Tibial nerve (tissue), 4 donors: Measurements from ENCODE around the gene VTI1A. TPM values are rescaled to one million over a fixed set of nuclear protein-coding genes. Genes with fewer than 3 reads are reported as not detected.

Experiments
- DNase-seq, 2 donors: peaks; one replicate each; pipeline ENCODE4 v3.0.0-alpha.2; 2019; ENCODE audit warnings: low spot score in 2 of 2
- H3K27ac ChIP-seq, 4 donors: fragments of 200-600 bp; sonication (generic) in 3 of 4; one replicate each; pipeline ENCODE4 v1.5.1; 2017 to 2019; ENCODE audit warnings: mild to moderate bottlenecking in 1 of 4
- H3K27me3 ChIP-seq, 2 donors: fragments of 200-600 bp; sonication (generic) in 1 of 2; one replicate each; pipeline versions ENCODE4 v1.5.1 to v1.6.0; 2017 to 2019
- H3K36me3 ChIP-seq, 3 donors: fragments of 200-600 bp; sonication (generic); one replicate each; pipeline ENCODE4 v1.5.1; 2018 to 2019
- H3K4me1 ChIP-seq, 4 donors: fragments of 200-600 bp; sonication (generic) in 3 of 4; one replicate each; pipeline ENCODE4 v1.5.1; 2017 to 2019
- H3K4me3 ChIP-seq, 4 donors: fragments of 200-600 bp; sonication (generic) in 3 of 4; one replicate each; pipeline ENCODE4 v1.5.1; 2017 to 2019; ENCODE audit warnings: mild to moderate bottlenecking in 1 of 4, moderate library complexity in 1 of 4
- H3K9me3 ChIP-seq, 4 donors: fragments of 200-600 bp; sonication (generic) in 3 of 4; one replicate each; pipeline ENCODE4 v1.5.1; 2017 to 2019
- EP300 ChIP-seq, 2 donors: sonication (generic); formaldehyde crosslinking; IDR thresholded peaks; one replicate each; pipeline ENCODE4 v1.6.1; 2017; ENCODE audit warnings: antibody characterized with exemption in 2 of 2, mild to moderate bottlenecking in 1 of 2
- POLR2A ChIP-seq, 2 donors: fragments of 450-650 bp; IDR thresholded peaks; one replicate each; pipeline ENCODE4 v1.6.1; 2017; ENCODE audit warnings: antibody characterized with exemption in 2 of 2, mild to moderate bottlenecking in 2 of 2, moderate library complexity in 2 of 2
- WGBS, 2 donors: methylation state at CpG; one replicate each; pipeline ENCODE4 v1.1.5; 2018; 5-methylcytosine and 5-hydroxymethylcytosine counted together
- total RNA-seq, 4 donors: library from RNA; depleted of rRNA; stranded (reverse); fragments of >200 nt; gene quantifications; one replicate each; pipeline ENCODE4 v1.1.0, GENCODE V29; 2016
- TF ChIP-seq, protein P1 (sequence below), 5 experiments: fragments of 200-600 bp in 3 of 5; fragments of 450-650 bp in 2 of 5; sonication (generic) in 3 of 5; IDR thresholded peaks; one replicate each; pipeline ENCODE4 v1.5.1; 2016 to 2019; ENCODE audit warnings: antibody characterized with exemption in 5 of 5, mild to moderate bottlenecking in 3 of 5, moderate library complexity in 2 of 5

The VTI1A gene
- total RNA-seq, 4 donors from 2014 or later = 96.5 to 253 (median 127) TPM

DNA sequence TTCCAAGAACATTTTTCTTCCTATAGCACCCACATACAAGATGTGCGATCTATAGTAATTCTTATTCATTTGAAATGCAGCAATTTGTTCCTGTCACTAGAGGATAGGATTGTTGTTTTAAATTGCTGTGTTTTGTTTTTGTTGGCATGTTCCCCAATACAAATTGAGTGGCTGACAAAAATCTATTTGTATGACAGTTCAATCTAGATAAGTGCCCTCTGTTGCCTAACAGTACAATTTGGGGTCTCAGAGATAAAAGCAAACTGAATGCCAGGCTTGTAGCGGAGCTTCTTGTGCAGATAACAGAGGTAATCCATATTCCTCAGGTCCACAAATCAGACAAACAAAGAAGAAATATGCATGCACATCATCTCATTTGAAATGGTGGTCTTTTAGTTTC lies 68.8 kb downstream of the VTI1A start:
- Histone ChIP-seq H3K4me1 (no peaks in the 10 kb centered on the region), H3K27ac (no peak overlapping the region), H3K9me3 (no peaks in the 10 kb centered on the region), H3K36me3 (peaks cover 0 to 9% (median 0%) of the 10 kb centered on the region in 3 donors), H3K27me3 (no peaks in the 10 kb centered on the region), H3K4me3 (no peak overlapping the region)
- 95 to 96% methylated on average over 2 of the region's 2 CpGs for WGBS, 2 donors
- DNase-seq = no peak
- TF ChIP-seq, protein P1, sequence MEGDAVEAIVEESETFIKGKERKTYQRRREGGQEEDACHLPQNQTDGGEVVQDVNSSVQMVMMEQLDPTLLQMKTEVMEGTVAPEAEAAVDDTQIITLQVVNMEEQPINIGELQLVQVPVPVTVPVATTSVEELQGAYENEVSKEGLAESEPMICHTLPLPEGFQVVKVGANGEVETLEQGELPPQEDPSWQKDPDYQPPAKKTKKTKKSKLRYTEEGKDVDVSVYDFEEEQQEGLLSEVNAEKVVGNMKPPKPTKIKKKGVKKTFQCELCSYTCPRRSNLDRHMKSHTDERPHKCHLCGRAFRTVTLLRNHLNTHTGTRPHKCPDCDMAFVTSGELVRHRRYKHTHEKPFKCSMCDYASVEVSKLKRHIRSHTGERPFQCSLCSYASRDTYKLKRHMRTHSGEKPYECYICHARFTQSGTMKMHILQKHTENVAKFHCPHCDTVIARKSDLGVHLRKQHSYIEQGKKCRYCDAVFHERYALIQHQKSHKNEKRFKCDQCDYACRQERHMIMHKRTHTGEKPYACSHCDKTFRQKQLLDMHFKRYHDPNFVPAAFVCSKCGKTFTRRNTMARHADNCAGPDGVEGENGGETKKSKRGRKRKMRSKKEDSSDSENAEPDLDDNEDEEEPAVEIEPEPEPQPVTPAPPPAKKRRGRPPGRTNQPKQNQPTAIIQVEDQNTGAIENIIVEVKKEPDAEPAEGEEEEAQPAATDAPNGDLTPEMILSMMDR (IDR thresholded peaks at IDR 0.05) = no peak
- TF ChIP-seq POLR2A (IDR thresholded peaks at IDR 0.05) = no peak
- TF ChIP-seq EP300 (IDR thresholded peaks at IDR 0.05) = no peak

DNA sequence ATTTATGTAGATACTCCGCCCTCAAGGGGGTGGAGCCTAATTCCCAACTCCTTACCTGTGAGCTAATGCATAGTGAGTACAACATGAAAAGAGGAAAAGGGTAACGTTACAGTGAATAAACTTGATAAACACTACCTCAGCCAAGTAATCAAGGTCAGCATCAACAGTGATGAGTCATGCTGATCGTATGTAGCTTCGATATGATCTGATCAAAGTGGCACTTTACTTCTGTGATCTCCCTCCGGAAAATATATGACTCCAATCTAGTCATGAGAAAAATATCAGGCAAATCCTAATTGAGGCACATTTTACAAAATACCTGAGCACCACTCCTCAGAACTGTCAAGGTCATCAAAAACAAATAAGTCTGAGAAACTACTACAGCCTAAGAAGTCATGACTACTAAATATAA lies 70.4 kb downstream of the VTI1A start:
- 77 to 83% methylated on average over 5 of the region's 5 CpGs for whole genome bisulfite sequencing, 2 donors
- H3K27ac ChIP-seq = no peak overlapping the region
- no peaks in the 10 kb centered on the region for H3K27me3 ChIP-seq
- no peaks in the 10 kb centered on the region for H3K4me1 ChIP-seq
- TF ChIP-seq EP300 (IDR thresholded peaks at IDR 0.05) (no peak), POLR2A (IDR thresholded peaks at IDR 0.05) (no peak)
- TF ChIP-seq, protein P1 (IDR thresholded peaks at IDR 0.05) = no peak
- no peaks in the 10 kb centered on the region for H3K9me3 ChIP-seq
- no peaks in the 10 kb centered on the region for H3K36me3 ChIP-seq
- no peak overlapping the region for H3K4me3 ChIP-seq
- no peak for DNase-seq

DNA sequence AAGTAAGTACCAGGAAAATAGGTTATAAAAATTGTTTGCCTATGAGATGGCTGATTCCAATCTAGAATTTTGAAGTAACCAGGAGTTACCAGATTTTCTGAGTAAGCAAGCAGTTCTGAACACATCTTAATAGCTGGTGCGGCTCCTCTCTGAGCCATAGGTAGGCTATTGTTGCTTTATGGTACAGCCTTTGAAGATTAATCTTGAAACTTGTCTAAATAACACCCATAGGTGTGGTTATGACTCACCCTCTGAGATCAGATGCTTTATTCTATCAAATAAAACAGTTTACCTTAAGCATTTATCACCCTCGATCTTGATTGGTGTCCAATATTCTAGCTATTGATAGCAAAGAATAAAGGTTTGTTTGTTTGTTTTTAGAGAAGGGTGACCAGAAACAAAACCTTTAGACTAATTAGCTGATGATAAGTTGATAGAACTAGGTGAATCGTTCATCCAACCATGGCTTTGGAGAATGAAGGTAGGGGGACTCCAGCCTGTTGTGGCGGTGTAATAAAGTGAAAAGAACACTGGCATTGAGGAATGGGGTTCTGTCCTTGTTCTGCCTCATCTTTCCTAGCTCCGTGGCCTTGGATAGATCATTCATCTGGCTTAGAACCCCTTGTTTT lies 72.2 kb downstream of the VTI1A start:
- WGBS, 2 donors = 89 to 92% methylated on average over 5 of the region's 5 CpGs
- TF ChIP-seq EP300 (IDR thresholded peaks at IDR 0.05) (no peak), POLR2A (IDR thresholded peaks at IDR 0.05) (no peak)
- TF ChIP-seq, protein P1 (IDR thresholded peaks at IDR 0.05) = no peak
- H3K36me3 ChIP-seq = no peaks in the 10 kb centered on the region
- H3K27me3 ChIP-seq = no peaks in the 10 kb centered on the region
- no peak overlapping the region for H3K4me3 ChIP-seq
- no peak for DNase-seq
- H3K4me1 ChIP-seq = no peaks in the 10 kb centered on the region
- H3K9me3 ChIP-seq = no peaks in the 10 kb centered on the region
- H3K27ac ChIP-seq = no peak overlapping the region

DNA sequence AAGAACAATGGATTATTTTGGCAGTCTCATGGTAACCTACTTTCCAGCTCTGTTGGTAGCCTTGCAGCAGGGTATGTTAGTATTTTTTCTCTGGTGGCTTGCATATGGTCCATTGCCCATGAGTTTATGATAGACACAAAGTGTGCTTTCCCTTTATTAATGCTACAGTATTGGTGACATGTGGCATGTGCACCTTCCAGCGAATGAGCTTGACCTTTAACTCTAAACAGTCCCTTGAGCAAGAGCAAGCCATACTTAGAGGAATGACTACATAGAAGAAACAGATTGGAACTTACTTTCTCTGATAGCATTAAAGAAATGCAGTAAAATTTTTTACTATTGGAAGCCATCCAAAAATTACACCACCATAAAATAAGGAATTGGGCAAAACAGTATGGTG lies 73.9 kb downstream of the VTI1A start:
- Histone ChIP-seq H3K4me3 (no peak overlapping the region), H3K4me1 (no peaks in the 10 kb centered on the region), H3K27me3 (no peaks in the 10 kb centered on the region), H3K9me3 (no peaks in the 10 kb centered on the region), H3K27ac (no peak overlapping the region), H3K36me3 (no peaks in the 10 kb centered on the region)
- 62 to 68% methylated on average over 1 of the region's 1 CpG for WGBS, 2 donors
- TF ChIP-seq, protein P1 (IDR thresholded peaks at IDR 0.05) = no peak
- TF ChIP-seq POLR2A (IDR thresholded peaks at IDR 0.05) (no peak), EP300 (IDR thresholded peaks at IDR 0.05) (no peak)
- no peak for DNase-seq

DNA sequence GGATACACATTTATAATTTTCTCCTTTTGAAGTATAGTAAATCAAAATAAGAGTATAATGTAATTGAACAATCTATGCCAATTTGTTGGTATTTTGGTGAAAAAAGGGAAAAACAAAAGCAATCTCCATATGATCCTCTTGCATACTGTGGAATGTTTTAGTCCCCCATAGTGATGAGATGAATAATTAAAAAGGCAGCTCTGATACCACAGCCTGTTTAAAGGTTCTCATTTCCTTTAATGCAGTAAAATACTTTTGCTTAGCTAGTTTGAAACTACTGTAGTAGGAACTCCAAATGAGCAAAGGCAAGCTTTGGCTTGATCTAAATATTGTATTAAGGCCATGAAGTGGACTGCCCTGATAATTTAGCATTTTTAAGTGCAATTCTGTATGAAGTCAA lies 77.6 kb downstream of the VTI1A start:
- Histone ChIP-seq H3K27ac (no peak overlapping the region), H3K27me3 (no peaks in the 10 kb centered on the region)

More for the DNA sequence above, 77.6 kb downstream of the VTI1A start:
- no peak for DNase-seq
- Histone ChIP-seq H3K36me3 (no peaks in the 10 kb centered on the region), H3K4me1 (no peaks in the 10 kb centered on the region), H3K4me3 (no peak overlapping the region), H3K9me3 (no peaks in the 10 kb centered on the region)
- TF ChIP-seq EP300 (IDR thresholded peaks at IDR 0.05) (no peak), POLR2A (IDR thresholded peaks at IDR 0.05) (no peak)
- TF ChIP-seq, protein P1 (IDR thresholded peaks at IDR 0.05) = no peak
